GM12801 (cell line): ENCODE data around the gene MBNL1.

Source experiments
- TF ChIP-seq, protein P1 (sequence below): IDR thresholded peaks from one replicate; pipeline ENCODE4 v1.5.1; 2011; ENCODE audit warnings: control low read depth; ENCODE audit not compliant: insufficient read length; ENCODE audit errors: extremely low read depth

Gene MBNL1

DNA sequence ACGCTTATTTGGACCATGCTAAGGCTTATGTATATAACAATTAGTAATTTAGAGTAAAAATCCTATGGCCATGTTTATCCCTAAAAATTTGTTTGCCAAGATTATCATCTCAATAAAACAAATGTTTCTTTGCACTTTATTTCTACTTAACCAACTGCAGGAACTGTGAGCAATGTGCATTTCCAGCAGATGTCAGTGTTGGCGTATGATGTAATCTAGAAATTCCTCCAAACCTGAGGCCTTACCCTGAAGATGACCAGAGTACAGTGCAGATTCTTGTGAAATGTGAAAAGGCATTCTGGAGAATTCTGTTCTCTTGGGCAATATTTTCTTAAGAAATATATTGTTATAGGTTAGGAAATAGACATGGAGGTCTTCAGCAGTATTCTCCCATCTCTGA, 205.9 kb downstream of the MBNL1 start:
- TF ChIP-seq, protein P1, sequence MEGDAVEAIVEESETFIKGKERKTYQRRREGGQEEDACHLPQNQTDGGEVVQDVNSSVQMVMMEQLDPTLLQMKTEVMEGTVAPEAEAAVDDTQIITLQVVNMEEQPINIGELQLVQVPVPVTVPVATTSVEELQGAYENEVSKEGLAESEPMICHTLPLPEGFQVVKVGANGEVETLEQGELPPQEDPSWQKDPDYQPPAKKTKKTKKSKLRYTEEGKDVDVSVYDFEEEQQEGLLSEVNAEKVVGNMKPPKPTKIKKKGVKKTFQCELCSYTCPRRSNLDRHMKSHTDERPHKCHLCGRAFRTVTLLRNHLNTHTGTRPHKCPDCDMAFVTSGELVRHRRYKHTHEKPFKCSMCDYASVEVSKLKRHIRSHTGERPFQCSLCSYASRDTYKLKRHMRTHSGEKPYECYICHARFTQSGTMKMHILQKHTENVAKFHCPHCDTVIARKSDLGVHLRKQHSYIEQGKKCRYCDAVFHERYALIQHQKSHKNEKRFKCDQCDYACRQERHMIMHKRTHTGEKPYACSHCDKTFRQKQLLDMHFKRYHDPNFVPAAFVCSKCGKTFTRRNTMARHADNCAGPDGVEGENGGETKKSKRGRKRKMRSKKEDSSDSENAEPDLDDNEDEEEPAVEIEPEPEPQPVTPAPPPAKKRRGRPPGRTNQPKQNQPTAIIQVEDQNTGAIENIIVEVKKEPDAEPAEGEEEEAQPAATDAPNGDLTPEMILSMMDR = no peak

DNA sequence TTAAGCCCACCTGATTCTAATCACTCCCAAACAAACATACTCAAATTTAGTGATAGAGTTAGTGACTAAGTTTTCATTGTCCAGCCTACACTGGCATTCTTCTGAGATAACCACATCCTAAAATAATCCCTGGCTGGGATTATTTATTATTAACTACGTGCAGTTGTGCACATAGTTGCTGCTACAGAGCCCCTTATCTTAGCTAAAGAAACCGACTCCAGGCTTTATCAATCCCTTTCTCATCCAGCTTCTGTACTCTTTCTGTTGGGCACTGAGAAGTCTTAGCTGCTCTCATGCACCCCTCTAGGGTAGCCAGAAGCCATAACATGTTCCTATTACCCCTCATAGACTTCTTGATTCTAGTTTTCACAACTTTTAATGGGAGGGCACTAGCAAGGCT, 208.7 kb downstream of the MBNL1 start:
- TF ChIP-seq, protein P1 = no peak

DNA sequence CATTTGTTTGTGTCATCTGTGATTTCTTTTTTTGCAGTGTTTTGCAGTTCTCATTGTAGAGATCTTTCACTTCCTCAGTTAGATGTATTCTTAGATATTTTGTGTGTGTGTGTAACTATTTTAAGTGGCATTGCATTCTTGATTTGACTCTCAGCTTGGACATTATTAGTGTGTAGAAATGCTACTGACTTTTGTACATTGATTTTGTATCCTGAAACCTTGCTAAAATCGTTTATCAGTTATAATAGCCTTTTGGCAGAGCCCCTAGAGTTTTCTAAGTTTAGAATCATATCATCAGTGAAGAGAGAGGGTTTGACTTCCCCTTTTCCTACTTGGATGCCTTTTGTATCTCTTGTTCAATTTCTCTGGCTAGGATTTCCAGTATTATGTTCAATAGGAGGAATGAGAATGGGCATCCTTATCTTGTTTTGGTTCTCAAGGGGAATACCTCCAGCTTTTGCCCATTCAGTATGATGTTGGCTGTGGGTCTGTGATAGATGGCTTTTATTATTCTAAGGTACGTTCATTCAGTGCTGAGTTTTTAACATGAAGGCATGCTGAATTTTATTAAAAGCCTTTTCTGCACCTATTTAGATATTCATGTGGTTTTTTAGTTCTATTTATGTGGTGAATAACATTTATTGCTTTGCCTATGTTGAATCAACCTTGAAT, 211.7 kb downstream of the MBNL1 start:
- TF ChIP-seq, protein P1 = no peak

DNA sequence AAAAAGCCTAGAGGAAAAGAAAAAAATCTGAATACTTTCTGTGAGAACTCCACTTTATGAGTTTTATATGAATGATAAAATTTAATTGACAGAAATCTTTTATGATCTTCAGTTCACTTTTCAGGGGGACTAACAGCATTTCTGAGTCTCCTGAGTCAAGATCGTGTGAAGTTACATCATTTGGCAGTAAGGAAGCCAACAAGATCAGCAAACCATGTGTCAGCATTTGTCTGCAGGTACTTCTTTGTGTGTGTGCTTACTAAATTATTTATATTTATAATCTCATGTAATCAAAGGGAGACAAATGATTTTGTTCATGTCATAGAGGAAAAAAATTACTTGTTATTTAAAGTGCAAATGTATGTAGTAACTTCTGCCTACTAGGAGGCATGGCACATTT, 217.6 kb downstream of the MBNL1 start:
- TF ChIP-seq, protein P1 = no peak

DNA sequence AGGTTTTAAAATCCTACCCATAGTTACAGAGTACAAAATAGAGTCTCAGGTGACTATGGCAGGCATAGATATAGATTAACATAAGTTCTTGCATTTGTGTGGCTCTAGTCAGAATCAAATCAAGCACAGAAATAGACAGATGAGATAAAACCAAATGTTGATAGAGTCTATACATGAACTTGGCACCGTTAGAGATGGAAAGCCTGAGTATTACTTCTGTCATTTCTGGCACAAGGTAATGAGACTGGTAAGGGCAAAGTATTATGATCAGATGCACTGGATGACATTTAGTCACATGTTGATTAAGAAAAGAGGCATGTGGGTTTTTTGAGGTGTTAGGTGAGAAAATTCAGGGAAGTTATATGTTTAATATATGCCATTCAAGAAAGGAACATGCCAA, 219.7 kb downstream of the MBNL1 start:
- TF ChIP-seq, protein P1 = no peak

DNA sequence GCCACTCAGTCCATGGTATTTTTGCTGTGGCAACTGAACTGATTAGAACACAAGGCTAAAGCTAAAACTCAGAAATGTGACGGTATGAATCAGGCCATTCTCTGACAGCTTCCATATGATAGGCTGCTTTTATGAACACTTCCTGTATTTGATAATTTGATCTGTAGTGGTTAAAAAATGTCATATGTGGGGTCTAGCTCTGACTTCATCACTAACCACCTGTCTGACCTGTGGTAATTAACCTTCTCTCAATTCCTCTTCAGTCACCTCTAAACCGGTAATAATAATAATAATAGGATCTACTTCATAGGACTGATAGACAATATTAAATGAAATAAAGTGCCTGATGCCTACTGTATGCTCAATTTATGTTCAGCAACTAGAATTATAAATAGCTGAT, 223.2 kb downstream of the MBNL1 start:
- TF ChIP-seq, protein P1 = no peak

DNA sequence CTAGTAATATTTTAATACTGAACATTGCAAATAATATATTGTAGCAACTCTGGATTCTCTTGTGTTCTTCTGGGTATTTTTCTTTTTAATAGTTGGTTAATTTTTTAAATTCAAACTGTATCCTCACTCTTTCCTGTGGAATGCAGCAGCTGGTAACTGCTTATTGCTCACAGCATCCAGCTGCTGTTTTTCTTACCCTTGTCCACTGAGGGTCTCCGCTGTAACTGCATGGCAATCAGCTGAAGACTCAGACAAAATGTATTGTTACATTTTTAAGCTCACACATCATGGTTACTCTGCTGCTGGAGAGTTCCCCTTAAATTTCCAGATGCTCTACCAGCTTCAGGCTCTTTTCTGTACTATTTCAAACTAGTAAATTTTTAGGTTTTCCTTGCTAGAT, 227.6 kb downstream of the MBNL1 start:
- TF ChIP-seq, protein P1 = no peak
